DMS153 (cell line): ENCODE results near the gene GNGT2.

Experiments
- DNase-seq: peaks from one replicate; lab custom pipeline; 2025; lab: John Stamatoyannopoulos, UW

GNGT2 gene

GRCh38 chr17:49229076-49229804 lies 18.9 kb upstream of the GNGT2 start:
- no peak for DNase-seq

- DNase-seq, result peak; percentile 18
Measured at GRCh38 chr17:49227436-49228261, 17.3 kb upstream of the GNGT2 start.

- DNase-seq, result no peak
Measured at GRCh38 chr17:49226771-49227435, 16.5 kb upstream of the GNGT2 start.

GRCh38 chr17:49225554-49226236 lies 15.3 kb upstream of the GNGT2 start:
- DNase-seq, result no peak

- DNase-seq, result no peak
Measured at GRCh38 chr17:49224997-49225337, 14.6 kb upstream of the GNGT2 start.

GRCh38 chr17:49224198-49224996 lies 14.0 kb upstream of the GNGT2 start:
- DNase-seq, result no peak

- no peak for DNase-seq
Measured at GRCh38 chr17:49223517-49224197, 13.3 kb upstream of the GNGT2 start.

GRCh38 chr17:49223168-49223516 lies 12.8 kb upstream of the GNGT2 start:
- no peak for DNase-seq

GRCh38 chr17:49219987-49220386 lies 9.6 kb upstream of the GNGT2 start:
- no peak for DNase-seq

GRCh38 chr17:49218941-49219913 lies 8.9 kb upstream of the GNGT2 start:
- no peak for DNase-seq

GRCh38 chr17:49217651-49218413 lies 7.5 kb upstream of the GNGT2 start:
- DNase-seq, result no peak

GRCh38 chr17:49216953-49217650 lies 6.7 kb upstream of the GNGT2 start:
- no peak for DNase-seq

- no peak for DNase-seq
Measured at GRCh38 chr17:49216482-49216881, 6.1 kb upstream of the GNGT2 start.

- DNase-seq, result no peak
Measured at GRCh38 chr17:49214676-49215360, 4.4 kb upstream of the GNGT2 start.

- DNase-seq, result no peak
Measured at GRCh38 chr17:49213847-49214246, 3.5 kb upstream of the GNGT2 start.

- no peak for DNase-seq
Measured at GRCh38 chr17:49213399-49213798, 3.0 kb upstream of the GNGT2 start.

- DNase-seq, result no peak
Measured at GRCh38 chr17:49209061-49209571, 1.3 kb downstream of the GNGT2 start.

GRCh38 chr17:49204516-49204915 lies 5.9 kb downstream of the GNGT2 start:
- DNase-seq, result no peak
